Osteocyte (in vitro differentiated cells): Measurements from ENCODE around the gene PLEK. TPM values are rescaled to one million over a fixed set of nuclear protein-coding genes. Genes with fewer than 3 reads are reported as not detected.

Source experiments
- DNase-seq: peaks from one replicate; pipeline ENCODE4 v3.0.0; 2021; ENCODE audit warnings: mixed read lengths; ENCODE audit not compliant: unreplicated experiment; ENCODE audit errors: extremely low spot score
- H3K27ac Mint-ChIP-seq: one replicate; pipeline ENCODE4 v1.8.0; 2021; ENCODE audit warnings: mild to moderate bottlenecking, mixed read lengths; ENCODE audit not compliant: unreplicated experiment
- H3K27me3 Mint-ChIP-seq: one replicate; pipeline ENCODE4 v1.8.0; 2021; ENCODE audit warnings: mixed read lengths; ENCODE audit not compliant: unreplicated experiment
- H3K36me3 Mint-ChIP-seq: one replicate; pipeline ENCODE4 v1.8.0; 2021; ENCODE audit warnings: mixed read lengths; ENCODE audit not compliant: unreplicated experiment
- H3K4me1 Mint-ChIP-seq: one replicate; pipeline ENCODE4 v1.8.0; 2021; ENCODE audit warnings: mixed read lengths; ENCODE audit not compliant: unreplicated experiment
- H3K4me3 Mint-ChIP-seq: one replicate; pipeline ENCODE4 v1.8.0; 2021; ENCODE audit warnings: mild to moderate bottlenecking, moderate library complexity, mixed read lengths; ENCODE audit not compliant: unreplicated experiment
- H3K9me3 Mint-ChIP-seq: one replicate; pipeline ENCODE4 v1.8.0; 2021; ENCODE audit warnings: mixed read lengths; ENCODE audit not compliant: unreplicated experiment
- total RNA-seq: library from RNA; stranded (reverse); gene quantifications from 2 replicates; pipeline ENCODE4 v1.2.1, GENCODE V29; 2021
- TF ChIP-seq, protein P1 (sequence below): fragments of 200-600 bp; sonication (generic); IDR thresholded peaks from 2 replicates; pipeline ENCODE4 v1.5.0; 2021; ENCODE audit warnings: antibody characterized with exemption, mild to moderate bottlenecking, moderate library complexity

The PLEK gene
- total RNA-seq, 1 donor from 2014 or later = 0.19 TPM

DNA sequence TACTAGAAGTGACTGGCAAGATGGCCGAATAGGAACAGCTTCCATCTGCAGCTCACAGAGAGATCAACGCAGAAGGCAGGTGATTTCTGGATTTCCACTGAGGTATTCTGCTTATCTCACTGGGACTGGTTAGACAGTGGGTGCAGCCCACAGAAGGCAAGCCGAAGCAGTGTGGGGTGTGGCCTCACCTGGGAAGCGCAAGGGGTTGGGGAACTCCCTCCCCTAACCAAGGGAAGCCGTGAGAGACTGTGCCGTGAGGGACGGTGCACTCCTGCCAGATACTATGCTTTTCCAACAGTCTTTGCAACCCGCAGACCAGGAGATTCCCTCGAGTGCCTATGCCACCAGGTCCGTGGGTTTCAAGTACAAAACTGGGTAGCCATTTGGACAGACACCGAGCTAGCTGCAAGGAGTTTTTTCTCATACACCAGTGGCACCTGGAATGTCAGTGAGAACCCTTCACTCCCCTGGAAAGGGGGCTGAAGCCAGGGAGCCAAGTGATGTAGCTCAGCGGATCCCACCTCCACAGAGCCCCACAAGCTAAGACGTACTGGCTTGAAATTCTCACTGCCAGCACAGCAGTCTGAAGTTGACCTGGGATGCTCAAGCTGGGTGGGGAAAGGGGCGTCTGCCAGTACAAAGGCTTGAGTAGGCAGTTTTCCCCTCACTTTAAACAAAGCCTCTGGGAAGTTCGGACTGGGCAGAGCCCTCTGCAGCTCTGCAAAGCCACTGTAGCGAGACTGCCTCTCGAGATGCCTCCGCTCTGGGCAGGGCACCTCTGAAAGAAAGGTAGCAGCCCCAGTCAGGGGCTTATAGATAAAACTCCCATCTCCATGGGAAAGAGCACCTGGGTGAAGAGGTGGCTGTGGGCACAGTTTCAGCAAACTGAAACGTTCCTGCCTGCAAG lies 40.1 kb downstream of the PLEK start:
- Mint-ChIP-seq H3K27me3 (peaks cover 59% of the 10 kb centered on the region), H3K9me3 (peaks cover 14% of the 10 kb centered on the region), H3K36me3 (no peaks in the 10 kb centered on the region), H3K4me1 (no peaks in the 10 kb centered on the region), H3K27ac (no peak overlapping the region), H3K4me3 (no peak overlapping the region)
- DNase-seq = no peak
- TF ChIP-seq, protein P1, sequence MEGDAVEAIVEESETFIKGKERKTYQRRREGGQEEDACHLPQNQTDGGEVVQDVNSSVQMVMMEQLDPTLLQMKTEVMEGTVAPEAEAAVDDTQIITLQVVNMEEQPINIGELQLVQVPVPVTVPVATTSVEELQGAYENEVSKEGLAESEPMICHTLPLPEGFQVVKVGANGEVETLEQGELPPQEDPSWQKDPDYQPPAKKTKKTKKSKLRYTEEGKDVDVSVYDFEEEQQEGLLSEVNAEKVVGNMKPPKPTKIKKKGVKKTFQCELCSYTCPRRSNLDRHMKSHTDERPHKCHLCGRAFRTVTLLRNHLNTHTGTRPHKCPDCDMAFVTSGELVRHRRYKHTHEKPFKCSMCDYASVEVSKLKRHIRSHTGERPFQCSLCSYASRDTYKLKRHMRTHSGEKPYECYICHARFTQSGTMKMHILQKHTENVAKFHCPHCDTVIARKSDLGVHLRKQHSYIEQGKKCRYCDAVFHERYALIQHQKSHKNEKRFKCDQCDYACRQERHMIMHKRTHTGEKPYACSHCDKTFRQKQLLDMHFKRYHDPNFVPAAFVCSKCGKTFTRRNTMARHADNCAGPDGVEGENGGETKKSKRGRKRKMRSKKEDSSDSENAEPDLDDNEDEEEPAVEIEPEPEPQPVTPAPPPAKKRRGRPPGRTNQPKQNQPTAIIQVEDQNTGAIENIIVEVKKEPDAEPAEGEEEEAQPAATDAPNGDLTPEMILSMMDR = no peak

DNA sequence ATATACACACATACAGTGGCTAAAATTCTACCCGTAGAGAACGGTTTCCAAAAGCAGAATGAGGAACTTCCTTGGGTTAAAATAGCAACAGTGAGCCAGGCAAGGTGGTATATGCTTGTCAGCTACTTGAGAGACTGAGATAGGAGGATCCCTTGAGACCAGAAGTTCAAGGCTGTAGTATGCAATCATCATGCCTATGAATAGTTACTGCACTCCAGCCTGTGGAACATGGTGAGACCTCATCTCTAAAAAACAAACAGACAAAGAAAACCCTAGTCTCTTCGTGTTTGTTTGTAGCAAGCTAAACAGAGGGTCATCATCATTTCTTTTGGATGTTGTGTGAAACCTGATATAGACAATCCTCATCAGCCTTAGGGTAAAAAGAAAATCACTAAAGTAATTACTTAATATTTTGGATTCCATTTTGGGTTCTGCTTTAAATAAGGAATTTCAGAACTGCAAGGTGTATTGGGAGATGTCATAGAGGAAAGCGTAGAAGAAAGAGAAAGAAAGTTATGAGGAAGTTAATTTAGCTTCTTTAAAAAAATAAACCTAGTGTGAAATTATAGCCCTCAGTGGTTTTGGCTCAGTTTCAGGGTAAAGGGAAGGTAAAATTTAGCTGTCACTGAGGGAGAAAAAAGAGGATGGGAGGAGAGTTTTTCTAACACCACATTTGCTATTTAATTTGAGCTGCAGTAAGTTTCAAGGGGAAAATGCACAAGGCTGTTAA lies 46.5 kb downstream of the PLEK start:
- Mint-ChIP-seq H3K36me3 (no peaks in the 10 kb centered on the region), H3K27me3 (peaks cover 30% of the 10 kb centered on the region), H3K9me3 (peaks cover 8% of the 10 kb centered on the region), H3K4me3 (no peak overlapping the region), H3K4me1 (no peaks in the 10 kb centered on the region), H3K27ac (no peak overlapping the region)
- no peak for DNase-seq
- TF ChIP-seq, protein P1 = no peak

DNA sequence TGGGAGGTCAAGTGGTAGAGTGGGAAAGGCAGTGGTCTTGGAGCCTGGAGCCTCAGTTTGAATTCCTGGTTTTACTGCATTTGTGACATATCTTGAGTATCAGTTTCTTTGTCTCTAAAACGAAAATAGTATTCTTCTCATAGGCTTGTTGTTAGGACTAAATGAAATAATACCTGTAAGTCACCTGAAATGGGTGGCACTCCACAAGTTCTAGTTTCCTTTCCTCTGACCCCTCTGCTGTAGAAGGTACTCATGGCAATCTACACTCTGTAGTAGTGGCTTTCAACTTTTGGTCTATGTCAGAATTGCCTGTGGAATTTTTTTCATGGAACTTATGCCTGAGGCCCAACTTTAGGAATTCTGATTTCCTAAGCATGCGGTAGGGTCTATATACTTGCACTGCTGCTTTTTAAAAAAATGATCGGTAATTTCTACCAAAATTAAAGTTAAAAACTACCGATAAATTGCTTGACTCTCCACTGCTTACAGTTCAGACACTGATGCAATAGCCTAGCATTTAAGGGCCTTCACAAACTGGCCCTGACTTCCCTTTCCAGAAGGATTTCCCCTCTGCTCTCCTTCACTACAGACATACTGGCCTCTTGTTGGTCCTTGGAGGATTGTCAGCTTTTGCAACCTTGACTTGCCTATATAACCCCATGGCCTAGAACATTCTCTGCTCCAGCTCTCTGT lies 47.2 kb downstream of the PLEK start:
- TF ChIP-seq, protein P1 = no peak
- no peaks in the 10 kb centered on the region for H3K36me3 Mint-ChIP-seq
- no peaks in the 10 kb centered on the region for H3K4me1 Mint-ChIP-seq
- peaks cover 8% of the 10 kb centered on the region for H3K9me3 Mint-ChIP-seq
- H3K27ac Mint-ChIP-seq = no peak overlapping the region
- H3K4me3 Mint-ChIP-seq = no peak overlapping the region
- peaks cover 27% of the 10 kb centered on the region for H3K27me3 Mint-ChIP-seq
- no peak for DNase-seq

DNA sequence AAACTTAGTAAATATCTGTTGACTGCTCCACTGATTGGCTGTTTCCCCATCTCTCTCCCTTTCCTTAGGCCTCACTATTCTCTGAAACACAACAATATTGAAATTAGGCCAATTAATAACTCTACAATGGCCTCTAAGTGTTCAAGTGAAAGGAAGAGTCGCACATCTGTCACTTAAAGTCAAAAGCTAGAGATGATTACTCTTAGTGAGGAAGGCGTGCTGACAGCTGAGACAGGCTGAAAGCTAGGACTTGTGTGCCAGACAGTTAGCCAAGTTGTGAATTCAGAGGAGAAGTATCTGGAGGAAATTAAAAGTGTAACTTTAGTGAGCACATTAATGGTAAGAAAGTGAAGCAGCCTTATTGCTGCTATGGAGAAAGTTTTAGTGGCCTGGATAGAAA lies 48.4 kb downstream of the PLEK start:
- DNase-seq = no peak
- Mint-ChIP-seq H3K4me3 (no peak overlapping the region), H3K27me3 (peaks cover 25% of the 10 kb centered on the region), H3K27ac (no peak overlapping the region), H3K9me3 (no peaks in the 10 kb centered on the region), H3K4me1 (no peaks in the 10 kb centered on the region), H3K36me3 (no peaks in the 10 kb centered on the region)
- TF ChIP-seq, protein P1 = no peak
